GM12878 (cell line): ENCODE results near the gene MB21D2. TPM values are rescaled to one million over a fixed set of nuclear protein-coding genes. Genes with fewer than 3 reads are reported as not detected.

Source experiments
- ATAC-seq: fragments of 200-7000 bp; cut with Tn5 transposase; 3 replicates; pipeline ENCODE4 v1.9.1; 2020; ENCODE audit warnings: mild to moderate bottlenecking, moderate library complexity
- BruUV-seq: library from RNA; stranded (reverse); fragments of 400-500 nt; replicated peaks from 2 replicates; lab custom pipeline; 2021; lab: Mats Ljungman, UMichigan
- CTCF ChIA-PET: fragments of 300-600 bp; sonication (Branson Sonifier 250); formaldehyde crosslinking; extraction: SDS; loops from one replicate; lab custom pipeline; 2021; ENCODE audit warnings: inconsistent platforms; lab: Yijun Ruan, JAX
- POLR2A ChIA-PET: fragments of 350-600 bp; formaldehyde crosslinking; extraction: SDS; loops from one replicate; lab custom pipeline; 2021; ENCODE audit warnings: inconsistent platforms; lab: Charles Lee
- RAD21 ChIA-PET: fragments of 300-600 bp; sonication (Branson Sonifier 250); formaldehyde crosslinking; loops from one replicate; lab custom pipeline; 2023; ENCODE audit warnings: antibody characterized with exemption; ENCODE audit not compliant: unreplicated experiment; lab: Charles Lee
- SMC1A ChIA-PET: fragments of 300-600 bp; sonication (Branson Sonifier 250); formaldehyde crosslinking; loops from one replicate; lab custom pipeline; 2023; ENCODE audit not compliant: unreplicated experiment, uncharacterized antibody; lab: Charles Lee
- DNase-seq: peaks from one replicate; pipeline ENCODE4 v3.0.0-alpha.2; 2011; ENCODE audit warnings: low read depth, low spot score
- FAIRE-seq: peaks from 3 replicates; lab custom pipeline; 2011; peaks lifted over from hg19 to GRCh38; lab: Jason Lieb, UNC
- H2AFZ ChIP-seq: 2 replicates; pipeline ENCODE4 v1.6.0; 2011; ENCODE audit warnings: low read depth, low read length, control low read depth; ENCODE audit not compliant: control insufficient read depth
- H3K27ac ChIP-seq: 2 replicates; pipeline ENCODE4 v1.5.1; 2011; ENCODE audit warnings: control low read depth; ENCODE audit not compliant: control insufficient read depth, insufficient read depth
- H3K27me3 ChIP-seq, 2 experiments: replicated peaks in 1 of 2; 2 replicates each; pipeline versions ENCODE4 v1.6.0 to v1.6.1; 2011; ENCODE audit warnings: low read length in 1 of 2; ENCODE audit not compliant: control insufficient read depth in 2 of 2, insufficient read depth in 2 of 2
- H3K36me3 ChIP-seq, 2 experiments: 2 replicates each; pipeline ENCODE4 v1.5.1; 2011; ENCODE audit warnings: low read length in 1 of 2; ENCODE audit not compliant: control insufficient read depth in 2 of 2, insufficient read depth in 2 of 2
- H3K4me1 ChIP-seq: 2 replicates; pipeline ENCODE4 v1.6.1; 2011; ENCODE audit warnings: mild to moderate bottlenecking, low read length, moderate library complexity, mixed read lengths; ENCODE audit not compliant: control insufficient read depth, insufficient read depth
- H3K4me2 ChIP-seq: 2 replicates; pipeline ENCODE4 v1.6.0; 2011; ENCODE audit warnings: control low read depth; ENCODE audit not compliant: control insufficient read depth, insufficient read depth
- H3K4me3 ChIP-seq: fragments of 200-600 bp; sonication (generic); 2 replicates; pipeline ENCODE4 v1.5.1; 2016
- H3K79me2 ChIP-seq: 2 replicates; pipeline ENCODE4 v1.6.0; 2011; ENCODE audit warnings: low read length; ENCODE audit not compliant: control insufficient read depth, insufficient read depth
- H3K9ac ChIP-seq: 2 replicates; pipeline ENCODE4 v1.8.0; 2011; ENCODE audit warnings: low read length, control low read depth, mixed read lengths; ENCODE audit not compliant: control insufficient read depth, insufficient read depth
- H3K9me3 ChIP-seq: replicated peaks from 3 replicates; pipeline ENCODE4 v1.5.1; 2011; ENCODE audit warnings: mild to moderate bottlenecking, low read length; ENCODE audit not compliant: control insufficient read depth, insufficient read depth
- H4K20me1 ChIP-seq: 2 replicates; pipeline ENCODE4 v1.6.0; 2011; ENCODE audit not compliant: control insufficient read depth, insufficient read depth
- BCLAF1 ChIP-seq: fragments of 450-650 bp; IDR thresholded peaks from 2 replicates; pipeline ENCODE4 v1.6.1; 2017; ENCODE audit warnings: antibody characterized with exemption, mild to moderate bottlenecking, moderate library complexity
- E2F4 ChIP-seq: IDR thresholded peaks from 2 replicates; pipeline ENCODE4 v1.6.1; 2012; ENCODE audit warnings: low read depth, low read length, improper control_type of control experiment
- EP300 ChIP-seq, 2 experiments: fragments of 150-350 bp in 1 of 2; IDR thresholded peaks; 2 replicates each; pipeline ENCODE4 v1.6.1; 2011 to 2012; ENCODE audit warnings: low read depth in 2 of 2, low read length in 2 of 2, borderline replicate concordance in 1 of 2, improper control_type of control experiment in 1 of 2, inconsistent platforms in 1 of 2; ENCODE audit not compliant: control insufficient read depth in 1 of 2
- GABPA ChIP-seq: IDR thresholded peaks from 2 replicates; pipeline ENCODE4 v1.6.1; 2014; ENCODE audit warnings: antibody characterized with exemption, low read depth, mild to moderate bottlenecking, inconsistent platforms
- IRF4 ChIP-seq: IDR thresholded peaks from 2 replicates; pipeline ENCODE4 v1.6.1; 2011; ENCODE audit warnings: low read depth, low read length
- MEF2A ChIP-seq: IDR thresholded peaks from 2 replicates; pipeline ENCODE4 v1.6.1; 2011; ENCODE audit warnings: low read depth, mild to moderate bottlenecking, low read length, moderate library complexity; ENCODE audit not compliant: insufficient read depth
- MLLT1 ChIP-seq: fragments of 450-650 bp; IDR thresholded peaks from 2 replicates; pipeline ENCODE4 v1.6.1; 2016; ENCODE audit warnings: mild to moderate bottlenecking
- NBN ChIP-seq: fragments of 450-650 bp; IDR thresholded peaks from 2 replicates; pipeline ENCODE4 v1.6.1; 2016
- POLR2A ChIP-seq: IDR thresholded peaks from 2 replicates; pipeline ENCODE4 v1.6.1; 2011; ENCODE audit warnings: low read depth, mild to moderate bottlenecking, low read length
- RFX5 ChIP-seq: IDR thresholded peaks from 2 replicates; pipeline ENCODE4 v1.6.1; 2011; ENCODE audit warnings: low read depth, low read length, improper control_type of control experiment
- SMAD5 ChIP-seq: IDR thresholded peaks from 2 replicates; pipeline ENCODE4 v1.6.1; 2016; ENCODE audit warnings: antibody characterized with exemption, low read depth
- SREBF2 ChIP-seq: IDR thresholded peaks from 2 replicates; pipeline ENCODE4 v1.6.1; 2012; ENCODE audit warnings: mild to moderate bottlenecking, low read length
- TAF1 ChIP-seq: IDR thresholded peaks from 2 replicates; pipeline ENCODE4 v1.6.1; 2011; ENCODE audit warnings: mild to moderate bottlenecking, low read depth, low read length, borderline replicate concordance
- WGBS: methylation state at CpG from one replicate; pipeline ENCODE4 v1.1.6; 2016; ENCODE audit warnings: low lambda C conversion rate; ENCODE audit not compliant: insufficient replicate concordance, insufficient coverage; ENCODE audit errors: missing lambda C conversion rate; 5-methylcytosine and 5-hydroxymethylcytosine counted together
- in situ Hi-C: fragments of 300-500 bp; cut with MboI; formaldehyde crosslinking; loops from 9 replicates; pipeline ENCODE4 v1.14.3; 2018; ENCODE audit warnings: mixed read lengths
- intact Hi-C: fragments of 100-400 bp; cut with micrococcal nuclease; formaldehyde crosslinking; loops from one replicate; pipeline ENCODE4 v1.14.2; 2022; ENCODE audit not compliant: unreplicated experiment
- polyA plus RNA-seq, 11 experiments: library from polyadenylated mRNA; depleted of rRNA in 4 of 11; unstranded in 6 of 11; stranded (reverse) in 5 of 11; fragments of >200 nt; fragmentation: Nextera tagmentation in 4 of 11; fragmentation: Illumina TruSeq in 1 of 11; extraction: Ambion mirVana in 4 of 11; extraction: Trizol in 1 of 11; gene quantifications; 1 replicate in 1 of 11; 2 replicates in 10 of 11; pipeline versions ENCODE4 v1.2.1 to v1.2.3, GENCODE V29; 2011 to 2016; ENCODE audit warnings: inconsistent platforms in 2 of 11, missing spikeins in 2 of 11, low read depth in 1 of 11
- total RNA-seq, 4 experiments: library from RNA; depleted of rRNA in 3 of 4; stranded (reverse); fragments of >200 nt in 3 of 4; fragmentation: Illumina TruSeq in 1 of 4; extraction: Trizol in 1 of 4; gene quantifications; 2 replicates each; pipeline versions ENCODE4 v1.2.1 to v1.2.3, GENCODE V29; 2013 to 2021

The MB21D2 gene
- total and polyA plus RNA-seq, 10 of the 15 experiments (the other 5 are each of a cell fraction or from before 2014, with no cell fraction given) = 7.9 to 21.2 (median 15.3) TPM

GRCh38 chr3:192799721-192800120, 117.9 kb downstream of the MB21D2 start:
- no peak for FAIRE-seq
- H2AFZ ChIP-seq = no peak overlapping the region
- ChIA-PET SMC1A (no interaction called here), POLR2A (no interaction called here), RAD21 (no interaction called here), CTCF (interaction anchor here (1.5 kb wide), 1 partner anchor 116 kb away, joined by 4 read pairs; no protein-coding TSS in a partner anchor)
- H3K27me3 ChIP-seq = no peaks in the 10 kb centered on the region
- no peaks in the 10 kb centered on the region; the same call in 1 of the 2 replicates for H3K79me2 ChIP-seq
- DNase-seq = no peak
- H3K4me3 ChIP-seq = no peak overlapping the region
- WGBS = 46% methylated on average over 2 of the region's 2 CpGs
- no peak for ATAC-seq
- in situ Hi-C loops = loop anchor here (5.0 kb wide), 2 partner anchors 232 to 332 kb away; no protein-coding TSS in a partner anchor
- peaks cover 0 to 9% of the 10 kb centered on the region in 2 experiments; a peak in 2 of 4 replicates for H3K36me3 ChIP-seq
- no peaks in the 10 kb centered on the region for H3K4me1 ChIP-seq
- H4K20me1 ChIP-seq = no peaks in the 10 kb centered on the region
- no TSS peak for BruUV-seq
- no peak overlapping the region for H3K4me2 ChIP-seq
- no peak overlapping the region for H3K27ac ChIP-seq
- TF ChIP-seq NBN (no peak), TAF1 (no peak), E2F4 (no peak), RFX5 (no peak), MLLT1 (no peak), MEF2A (no peak), BCLAF1 (no peak), POLR2A (no peak), GABPA (no peak), SREBF2 (no peak), IRF4 (no peak), EP300 (IDR thresholded peaks at IDR 0.05; ENCODE audit: borderline replicate concordance in 1 of 2, control insufficient read depth in 1 of 2, low read depth in 2 of 2, low read length in 2 of 2) (no peak), SMAD5 (no peak)
- no peaks in the 10 kb centered on the region for H3K9me3 ChIP-seq
- intact Hi-C loops = no loop called here
- H3K9ac ChIP-seq = no peak overlapping the region
